ENCODE measurements around the gene ATG3.

DNA sequence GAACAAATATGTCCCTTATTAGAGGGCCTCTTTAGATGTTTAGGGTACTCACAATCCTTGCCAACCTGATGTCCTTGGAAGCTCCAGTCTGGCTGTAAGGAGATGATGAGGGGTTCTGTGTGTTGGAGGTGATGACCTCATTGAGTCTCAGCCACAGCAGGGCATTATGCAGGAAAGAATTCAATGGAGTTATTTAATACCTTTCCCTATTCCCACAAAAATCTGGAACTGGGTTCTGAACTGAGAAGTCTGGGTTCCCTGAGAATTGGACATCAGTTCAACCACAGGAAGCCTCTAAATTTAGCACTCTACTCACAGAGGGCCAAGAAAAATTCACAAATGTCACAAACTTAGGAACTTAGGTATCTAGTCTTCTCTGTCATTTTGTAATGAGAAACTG lies 37.0 kb upstream of the ATG3 start:
- TF ChIP-seq, protein P1, sequence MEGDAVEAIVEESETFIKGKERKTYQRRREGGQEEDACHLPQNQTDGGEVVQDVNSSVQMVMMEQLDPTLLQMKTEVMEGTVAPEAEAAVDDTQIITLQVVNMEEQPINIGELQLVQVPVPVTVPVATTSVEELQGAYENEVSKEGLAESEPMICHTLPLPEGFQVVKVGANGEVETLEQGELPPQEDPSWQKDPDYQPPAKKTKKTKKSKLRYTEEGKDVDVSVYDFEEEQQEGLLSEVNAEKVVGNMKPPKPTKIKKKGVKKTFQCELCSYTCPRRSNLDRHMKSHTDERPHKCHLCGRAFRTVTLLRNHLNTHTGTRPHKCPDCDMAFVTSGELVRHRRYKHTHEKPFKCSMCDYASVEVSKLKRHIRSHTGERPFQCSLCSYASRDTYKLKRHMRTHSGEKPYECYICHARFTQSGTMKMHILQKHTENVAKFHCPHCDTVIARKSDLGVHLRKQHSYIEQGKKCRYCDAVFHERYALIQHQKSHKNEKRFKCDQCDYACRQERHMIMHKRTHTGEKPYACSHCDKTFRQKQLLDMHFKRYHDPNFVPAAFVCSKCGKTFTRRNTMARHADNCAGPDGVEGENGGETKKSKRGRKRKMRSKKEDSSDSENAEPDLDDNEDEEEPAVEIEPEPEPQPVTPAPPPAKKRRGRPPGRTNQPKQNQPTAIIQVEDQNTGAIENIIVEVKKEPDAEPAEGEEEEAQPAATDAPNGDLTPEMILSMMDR (IDR thresholded peaks at IDR 0.05) = no peak
- no peak for TF ChIP-seq POLR2A (IDR thresholded peaks at IDR 0.05)
